Measurements from ENCODE around the gene RFX4. TPM values are rescaled to one million over a fixed set of nuclear protein-coding genes. Genes with fewer than 3 reads are reported as not detected.

The RFX4 gene
- total and polyA plus RNA-seq, 2 of the 13 experiments (the other 11 are each of a cell fraction or from before 2014, with no cell fraction given), result not detected

GRCh38 chr12:106753526-106753925 lies 170.7 kb downstream of the RFX4 start:
- Histone ChIP-seq H3K4me1 (ENCODE audit: insufficient read depth, low read length) (peaks cover 25% of the 10 kb centered on the region), H3K27ac (ENCODE audit: extremely low read length, insufficient read depth, low read length) (no peak overlapping the region), H3K4me3 (replicated peaks in 1 of 3; ENCODE audit: insufficient read depth in 1 of 3, low read depth in 2 of 3, low read length in 3 of 3) (no peak overlapping the region), H3K27me3 (ENCODE audit: control insufficient read depth in 1 of 2, insufficient read depth in 2 of 2, low read length in 2 of 2) (no peaks in the 10 kb centered on the region; a peak in 1 of 5 replicates), H3K9ac (ENCODE audit: insufficient read depth, low read depth, low read length) (no peak overlapping the region), H2AFZ (ENCODE audit: low read length) (no peak overlapping the region), H3K79me2 (ENCODE audit: insufficient read depth, low read length) (no peaks in the 10 kb centered on the region), H3K36me3 (replicated peaks in 1 of 2; ENCODE audit: control insufficient read depth in 1 of 2, insufficient read depth in 2 of 2, low read length in 2 of 2) (no peaks in the 10 kb centered on the region), H4K20me1 (ENCODE audit: insufficient read depth, low read length) (no peaks in the 10 kb centered on the region), H3K4me2 (ENCODE audit: low read depth, low read length) (no peak overlapping the region), H3K9me3 (ENCODE audit: low read length) (no peaks in the 10 kb centered on the region)
- no TSS peak for BruUV-seq (replicated peaks)
- CTCF ChIA-PET (ENCODE audit: low intra/inter-chr PET ratio, low total read pairs), result no interaction called here
- WGBS (ENCODE audit: low lambda C conversion rate), result 48% methylated on average over 7 of the region's 7 CpGs
- FAIRE-seq, result no peak
- ATAC-seq, result no peak; the same call in 2 of the 3 replicates
- POLR2A ChIA-PET, result no interaction called here
- TF ChIP-seq SSRP1 (CRISPR knock-in tag; IDR thresholded peaks at IDR 0.05), result no peak
- TF ChIP-seq CENPBD1 (CRISPR knock-in tag; IDR thresholded peaks at IDR 0.05; ENCODE audit: borderline replicate concordance, low read depth), result no peak
- no peak for TF ChIP-seq SMARCC2 (IDR thresholded peaks at IDR 0.05)
- no peak for TF ChIP-seq XBP1 (CRISPR knock-in tag; IDR thresholded peaks at IDR 0.05)
- no peak for TF ChIP-seq NFKBIZ (CRISPR knock-in tag; IDR thresholded peaks at IDR 0.05)
- no peak for TF ChIP-seq ZSCAN9 (CRISPR knock-in tag; IDR thresholded peaks at IDR 0.05; ENCODE audit: borderline replicate concordance)
- TF ChIP-seq ZNF225 (CRISPR knock-in tag; IDR thresholded peaks at IDR 0.05), result no peak
- TF ChIP-seq KAT8 (CRISPR knock-in tag; IDR thresholded peaks at IDR 0.05), result no peak
- no peak for TF ChIP-seq HIVEP1 (CRISPR knock-in tag; IDR thresholded peaks at IDR 0.05)
- TF ChIP-seq ZNF558 (CRISPR knock-in tag; IDR thresholded peaks at IDR 0.05; ENCODE audit: borderline replicate concordance), result no peak
- no peak for TF ChIP-seq ZNF430 (CRISPR knock-in tag; IDR thresholded peaks at IDR 0.05)
- TF ChIP-seq CREM (IDR thresholded peaks at IDR 0.05), result no peak
- no peak for TF ChIP-seq CREM (CRISPR knock-in tag; IDR thresholded peaks at IDR 0.05)
- no peak for TF ChIP-seq ARHGAP35 (CRISPR knock-in tag; IDR thresholded peaks at IDR 0.05; ENCODE audit: borderline replicate concordance)
- TF ChIP-seq KDM2A (CRISPR knock-in tag; IDR thresholded peaks at IDR 0.05; ENCODE audit: borderline replicate concordance, low read depth), result no peak
- no peak for TF ChIP-seq HINFP (CRISPR knock-in tag; IDR thresholded peaks at IDR 0.05; ENCODE audit: low read depth)
- no peak for TF ChIP-seq THAP11 (CRISPR knock-in tag; IDR thresholded peaks at IDR 0.05)
- intact Hi-C loops (cut with micrococcal nuclease; ENCODE audit: unreplicated experiment), result no loop called here
- in situ Hi-C loops (cut with HindIII; ENCODE audit: extremely low pct_ligation_motif_present, low pct_unique_long_range_greater_than_20kb), result no loop called here
- DNase-seq (ENCODE audit: low spot score), result no peak
